ENCODE results near the gene MKX.

MKX gene

GRCh38 chr10:27659786-27660185, 85.8 kb downstream of the MKX start:
- H3K27me3 ChIP-seq (replicated peaks in 2 of 5; ENCODE audit: control insufficient read depth in 4 of 5, insufficient read depth in 5 of 5, low read length in 4 of 5): no peaks in the 10 kb centered on the region
- CTCF ChIA-PET: interaction anchor here (0.8 kb wide), 1 partner anchor 8 kb away, joined by 3 read pairs; no protein-coding TSS in a partner anchor
- H3K27ac ChIP-seq (ENCODE audit: insufficient read depth in 1 of 2, low read depth in 1 of 2, low read length in 2 of 2, poor library complexity in 1 of 2, severe bottlenecking in 2 of 2): no peak overlapping the region
- H3K36me3 ChIP-seq (ENCODE audit: control insufficient read depth in 4 of 4, insufficient read depth in 4 of 4, low read length in 3 of 4): no peaks in the 10 kb centered on the region
- H3K4me3 ChIP-seq (ENCODE audit: control insufficient read depth in 1 of 7, extremely low read depth in 1 of 7, insufficient read depth in 4 of 7, low read depth in 2 of 7, low read length in 6 of 7): no peak overlapping the region
- POLR2A ChIA-PET: no interaction called here
- DNase-seq: no peak
- WGBS (ENCODE audit: insufficient coverage): 36% methylated on average over 4 of the region's 6 CpGs
- H3K4me1 ChIP-seq (ENCODE audit: control extremely low read depth in 1 of 4, control insufficient read depth in 4 of 4, insufficient read depth in 4 of 4, low read length in 3 of 4): peaks cover 0 to 4% (median 0%) of the 10 kb centered on the region in 4 experiments
- no peaks in the 10 kb centered on the region for H3K9me3 ChIP-seq (ENCODE audit: control extremely low read depth in 1 of 5, control insufficient read depth in 4 of 5, insufficient read depth in 2 of 5, low read depth in 1 of 5, low read length in 4 of 5)

DNA sequence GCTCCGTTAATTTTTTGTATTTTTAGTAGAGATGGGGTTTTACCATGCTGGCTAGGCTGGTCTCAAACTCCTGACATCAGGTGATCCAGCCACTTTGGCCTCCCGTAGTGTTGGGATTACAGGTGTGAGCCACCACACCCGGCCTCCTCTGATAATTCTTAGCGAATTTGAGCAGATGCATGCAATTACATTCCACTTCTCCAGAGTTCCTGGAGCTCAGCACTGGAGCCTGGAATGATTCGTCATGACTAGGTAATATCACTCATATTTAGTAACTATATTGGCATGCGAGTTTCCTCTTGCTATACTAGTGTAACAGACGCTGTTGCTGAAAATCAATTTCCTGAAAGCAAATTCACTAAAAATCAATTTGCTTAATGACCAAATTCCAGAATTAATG, 86.8 kb downstream of the MKX start:
- peaks cover 0 to 4% (median 0%) of the 10 kb centered on the region in 4 experiments for H3K4me1 ChIP-seq (ENCODE audit: control extremely low read depth in 1 of 4, control insufficient read depth in 4 of 4, insufficient read depth in 4 of 4, low read length in 3 of 4)
- ChIA-PET CTCF (interaction anchor here (0.9 to 1.4 kb wide), 2 partner anchors 211 to 217 kb away, joined by 4 read pairs; no protein-coding TSS in a partner anchor), POLR2A (no interaction called here)
- no peak overlapping the region for H3K4me3 ChIP-seq (ENCODE audit: control insufficient read depth in 1 of 7, extremely low read depth in 1 of 7, insufficient read depth in 4 of 7, low read depth in 2 of 7, low read length in 6 of 7)
- H3K27me3 ChIP-seq (replicated peaks in 2 of 5; ENCODE audit: control insufficient read depth in 4 of 5, insufficient read depth in 5 of 5, low read length in 4 of 5): no peaks in the 10 kb centered on the region
- H3K27ac ChIP-seq (ENCODE audit: insufficient read depth in 1 of 2, low read depth in 1 of 2, low read length in 2 of 2, poor library complexity in 1 of 2, severe bottlenecking in 2 of 2): no peak overlapping the region
- H3K9me3 ChIP-seq (ENCODE audit: control extremely low read depth in 1 of 5, control insufficient read depth in 4 of 5, insufficient read depth in 2 of 5, low read depth in 1 of 5, low read length in 4 of 5): no peaks in the 10 kb centered on the region
- 97% methylated on average over 5 of the region's 7 CpGs for WGBS (ENCODE audit: insufficient coverage)
- H3K36me3 ChIP-seq (ENCODE audit: control insufficient read depth in 4 of 4, insufficient read depth in 4 of 4, low read length in 3 of 4): no peaks in the 10 kb centered on the region
- no peak for DNase-seq

DNA sequence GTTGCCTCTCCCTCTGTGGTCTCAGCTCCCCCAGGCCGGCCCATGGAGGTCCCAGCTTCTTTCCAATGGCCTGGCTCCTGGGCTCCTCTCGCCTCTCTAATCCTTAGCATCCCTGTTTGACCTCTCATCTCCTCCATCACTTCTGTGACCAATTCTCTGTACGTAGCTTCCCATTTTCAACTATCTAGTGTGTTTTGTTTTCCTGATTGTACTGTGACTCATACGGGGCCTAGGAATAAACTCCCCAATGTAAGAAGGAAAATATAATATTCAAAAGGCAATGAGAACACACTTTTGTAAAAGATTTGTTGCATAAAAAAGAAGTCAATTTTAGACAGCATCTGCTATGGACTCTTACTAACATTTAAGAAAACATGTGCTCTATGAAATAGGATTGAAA, 90.3 kb downstream of the MKX start:
- H3K36me3 ChIP-seq (ENCODE audit: control insufficient read depth in 4 of 4, insufficient read depth in 4 of 4, low read length in 3 of 4): no peaks in the 10 kb centered on the region
- no peak overlapping the region for H3K4me3 ChIP-seq (ENCODE audit: control insufficient read depth in 1 of 7, extremely low read depth in 1 of 7, insufficient read depth in 4 of 7, low read depth in 2 of 7, low read length in 6 of 7)
- WGBS (ENCODE audit: insufficient coverage): 100% methylated on average over 1 of the region's 4 CpGs
- H3K27ac ChIP-seq (ENCODE audit: insufficient read depth in 1 of 2, low read depth in 1 of 2, low read length in 2 of 2, poor library complexity in 1 of 2, severe bottlenecking in 2 of 2): no peak overlapping the region
- no peaks in the 10 kb centered on the region for H3K27me3 ChIP-seq (replicated peaks in 2 of 5; ENCODE audit: control insufficient read depth in 4 of 5, insufficient read depth in 5 of 5, low read length in 4 of 5)
- ChIA-PET CTCF (interaction anchor here (0.8 to 1.9 kb wide), 9 partner anchors 17 to 284 kb away, joined by 3 to 7 read pairs (median 3); no protein-coding TSS in a partner anchor), POLR2A (no interaction called here)
- H3K4me1 ChIP-seq (ENCODE audit: control extremely low read depth in 1 of 4, control insufficient read depth in 4 of 4, insufficient read depth in 4 of 4, low read length in 3 of 4): peaks cover 0 to 4% (median 0%) of the 10 kb centered on the region in 4 experiments
- DNase-seq: no peak
- no peaks in the 10 kb centered on the region for H3K9me3 ChIP-seq (ENCODE audit: control extremely low read depth in 1 of 5, control insufficient read depth in 4 of 5, insufficient read depth in 2 of 5, low read depth in 1 of 5, low read length in 4 of 5)

GRCh38 chr10:27654284-27654683, 91.3 kb downstream of the MKX start:
- ChIA-PET POLR2A (no interaction called here), CTCF (interaction anchor here (0.9 to 1.9 kb wide), 4 partner anchors 28 to 587 kb away, joined by 3 to 7 read pairs (median 3); no protein-coding TSS in a partner anchor)
- Histone ChIP-seq H3K9me3 (ENCODE audit: control extremely low read depth in 1 of 5, control insufficient read depth in 4 of 5, insufficient read depth in 2 of 5, low read depth in 1 of 5, low read length in 4 of 5) (no peaks in the 10 kb centered on the region), H3K27me3 (replicated peaks in 2 of 5; ENCODE audit: control insufficient read depth in 4 of 5, insufficient read depth in 5 of 5, low read length in 4 of 5) (no peaks in the 10 kb centered on the region), H3K4me3 (ENCODE audit: control insufficient read depth in 1 of 7, extremely low read depth in 1 of 7, insufficient read depth in 4 of 7, low read depth in 2 of 7, low read length in 6 of 7) (no peak overlapping the region), H3K27ac (ENCODE audit: insufficient read depth in 1 of 2, low read depth in 1 of 2, low read length in 2 of 2, poor library complexity in 1 of 2, severe bottlenecking in 2 of 2) (no peak overlapping the region), H3K36me3 (ENCODE audit: control insufficient read depth in 4 of 4, insufficient read depth in 4 of 4, low read length in 3 of 4) (no peaks in the 10 kb centered on the region), H3K4me1 (ENCODE audit: control extremely low read depth in 1 of 4, control insufficient read depth in 4 of 4, insufficient read depth in 4 of 4, low read length in 3 of 4) (no peaks in the 10 kb centered on the region)
- no peak for DNase-seq
- WGBS (ENCODE audit: insufficient coverage): 100% methylated on average over 3 of the region's 6 CpGs

DNA sequence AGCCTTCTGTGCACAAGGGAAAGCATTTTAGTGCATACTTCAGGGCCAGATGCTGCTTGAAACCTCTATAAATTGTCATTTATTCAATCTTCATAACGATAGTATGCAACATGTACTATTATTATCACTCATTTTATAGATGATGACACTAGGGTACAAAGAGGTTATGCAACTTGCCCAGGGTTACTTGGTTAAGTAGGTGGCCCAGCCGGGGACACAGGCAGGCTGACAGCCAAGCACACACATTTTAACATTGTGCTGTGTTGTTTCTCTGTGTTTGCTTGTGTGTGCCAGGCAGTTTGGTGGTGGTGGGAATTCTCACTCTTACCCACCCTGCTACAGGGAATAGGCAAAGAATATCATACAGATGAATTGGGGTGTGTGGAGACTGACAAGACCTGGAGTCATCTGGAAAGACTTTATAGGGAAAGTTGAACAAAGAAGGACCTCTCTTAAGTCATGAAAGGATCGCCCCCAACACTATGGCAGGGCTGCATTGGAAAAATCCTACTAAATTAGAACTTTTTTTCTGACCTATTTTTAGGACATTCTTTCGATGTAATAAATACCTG, 98.9 kb downstream of the MKX start:
- ChIA-PET POLR2A (no interaction called here), CTCF (no interaction called here)
- WGBS (ENCODE audit: insufficient coverage): 100% methylated on average over 1 of the region's 4 CpGs
- Histone ChIP-seq H3K4me1 (ENCODE audit: control extremely low read depth in 1 of 4, control insufficient read depth in 4 of 4, insufficient read depth in 4 of 4, low read length in 3 of 4) (no peaks in the 10 kb centered on the region), H3K4me3 (ENCODE audit: control insufficient read depth in 1 of 7, extremely low read depth in 1 of 7, insufficient read depth in 4 of 7, low read depth in 2 of 7, low read length in 6 of 7) (no peak overlapping the region), H3K27me3 (replicated peaks in 2 of 5; ENCODE audit: control insufficient read depth in 4 of 5, insufficient read depth in 5 of 5, low read length in 4 of 5) (no peaks in the 10 kb centered on the region), H3K27ac (ENCODE audit: insufficient read depth in 1 of 2, low read depth in 1 of 2, low read length in 2 of 2, poor library complexity in 1 of 2, severe bottlenecking in 2 of 2) (no peak overlapping the region), H3K9me3 (ENCODE audit: control extremely low read depth in 1 of 5, control insufficient read depth in 4 of 5, insufficient read depth in 2 of 5, low read depth in 1 of 5, low read length in 4 of 5) (peaks cover 0 to 2% (median 0%) of the 10 kb centered on the region in 5 experiments), H3K36me3 (ENCODE audit: control insufficient read depth in 4 of 4, insufficient read depth in 4 of 4, low read length in 3 of 4) (no peaks in the 10 kb centered on the region)
- DNase-seq: no peak

DNA sequence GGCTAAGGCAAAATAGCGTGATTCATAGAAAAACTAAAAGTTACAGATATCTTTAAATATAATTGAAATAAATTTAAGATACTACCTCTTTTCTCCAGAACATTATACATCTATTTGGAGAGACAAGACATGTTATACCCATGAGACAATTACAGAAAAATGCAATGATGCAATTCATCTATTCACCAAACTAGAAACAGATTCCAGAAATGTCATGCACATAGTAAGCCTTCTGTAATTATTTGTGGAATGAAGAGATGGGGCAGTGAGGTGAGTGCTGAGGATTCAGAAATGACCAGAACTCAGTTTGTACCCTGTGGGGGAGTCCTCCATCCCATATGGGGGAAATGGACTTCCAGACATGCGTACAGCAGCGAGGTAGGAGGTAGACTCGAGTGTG, 99.4 kb downstream of the MKX start:
- ChIA-PET POLR2A (no interaction called here), CTCF (no interaction called here)
- H3K27ac ChIP-seq (ENCODE audit: insufficient read depth in 1 of 2, low read depth in 1 of 2, low read length in 2 of 2, poor library complexity in 1 of 2, severe bottlenecking in 2 of 2): no peak overlapping the region
- H3K27me3 ChIP-seq (replicated peaks in 2 of 5; ENCODE audit: control insufficient read depth in 4 of 5, insufficient read depth in 5 of 5, low read length in 4 of 5): no peaks in the 10 kb centered on the region
- H3K36me3 ChIP-seq (ENCODE audit: control insufficient read depth in 4 of 4, insufficient read depth in 4 of 4, low read length in 3 of 4): no peaks in the 10 kb centered on the region
- peaks cover 0 to 2% (median 0%) of the 10 kb centered on the region in 5 experiments for H3K9me3 ChIP-seq (ENCODE audit: control extremely low read depth in 1 of 5, control insufficient read depth in 4 of 5, insufficient read depth in 2 of 5, low read depth in 1 of 5, low read length in 4 of 5)
- no peak for DNase-seq
- H3K4me3 ChIP-seq (ENCODE audit: control insufficient read depth in 1 of 7, extremely low read depth in 1 of 7, insufficient read depth in 4 of 7, low read depth in 2 of 7, low read length in 6 of 7): no peak overlapping the region
- WGBS (ENCODE audit: insufficient coverage): 90% methylated on average over 3 of the region's 4 CpGs
- no peaks in the 10 kb centered on the region for H3K4me1 ChIP-seq (ENCODE audit: control extremely low read depth in 1 of 4, control insufficient read depth in 4 of 4, insufficient read depth in 4 of 4, low read length in 3 of 4)

GRCh38 chr10:27644307-27644939, 101.2 kb downstream of the MKX start:
- no peaks in the 10 kb centered on the region for H3K4me1 ChIP-seq (ENCODE audit: control extremely low read depth in 1 of 4, control insufficient read depth in 4 of 4, insufficient read depth in 4 of 4, low read length in 3 of 4)
- H3K9me3 ChIP-seq (ENCODE audit: control extremely low read depth in 1 of 5, control insufficient read depth in 4 of 5, insufficient read depth in 2 of 5, low read depth in 1 of 5, low read length in 4 of 5): peaks cover 0 to 2% (median 0%) of the 10 kb centered on the region in 5 experiments
- 100% methylated on average over 1 of the region's 5 CpGs for WGBS (ENCODE audit: insufficient coverage)
- H3K36me3 ChIP-seq (ENCODE audit: control insufficient read depth in 4 of 4, insufficient read depth in 4 of 4, low read length in 3 of 4): no peaks in the 10 kb centered on the region
- POLR2A ChIA-PET: no interaction called here
- H3K4me3 ChIP-seq (ENCODE audit: control insufficient read depth in 1 of 7, extremely low read depth in 1 of 7, insufficient read depth in 4 of 7, low read depth in 2 of 7, low read length in 6 of 7): no peak overlapping the region
- H3K27ac ChIP-seq (ENCODE audit: insufficient read depth in 1 of 2, low read depth in 1 of 2, low read length in 2 of 2, poor library complexity in 1 of 2, severe bottlenecking in 2 of 2): no peak overlapping the region
- no peak for DNase-seq
- H3K27me3 ChIP-seq (replicated peaks in 2 of 5; ENCODE audit: control insufficient read depth in 4 of 5, insufficient read depth in 5 of 5, low read length in 4 of 5): no peaks in the 10 kb centered on the region
- CTCF ChIA-PET: no interaction called here
